Glomerular visceral epithelial cell (primary cell): ENCODE measurements around the gene KLC3.
"Not testable (repeated sequence)": the region's sequence is repeated elsewhere in the genome, so short reads cannot be mapped to it uniquely, and the experiment has no call there.

Experiments
- DNase-seq: peaks from one replicate; pipeline ENCODE4 v3.0.0-alpha.2; 2016; ENCODE audit errors: extremely low spot score

The KLC3 gene

GRCh38 chr19:45340232-45340898, at the start of gene KLC3:
Gene KLC3, plus strand, starts transcription at chr19:45340750. Its CDS starts 4,792 bp downstream, at chr19:45345542.
- DNase-seq: peak; percentile 49

DNA sequence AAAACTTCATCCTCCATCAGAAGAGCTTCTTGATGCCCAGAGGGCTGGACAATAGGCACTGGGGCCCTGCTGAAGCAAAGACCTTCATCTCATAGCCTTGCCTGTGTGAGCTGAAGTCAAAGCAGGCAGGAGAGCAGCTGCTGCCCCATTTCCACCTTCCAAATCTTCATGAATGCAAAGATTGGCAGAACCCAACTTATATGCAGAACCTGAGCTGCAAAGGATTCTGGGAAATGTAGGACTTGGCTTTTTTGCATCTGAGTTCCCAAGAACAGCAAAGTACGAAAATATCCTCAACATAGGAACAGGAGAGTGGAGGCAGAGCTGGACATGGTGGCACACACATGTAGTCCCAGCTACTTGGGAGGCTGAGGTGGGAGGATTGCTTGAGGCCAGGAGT, 48.7 kb upstream of the KLC3 start:
- no peak for DNase-seq

- DNase-seq: no peak
Observed at GRCh38 chr19:45293682-45294081, 46.9 kb upstream of the KLC3 start.

- DNase-seq: no peak
Observed at GRCh38 chr19:45294291-45295029, 46.1 kb upstream of the KLC3 start.

GRCh38 chr19:45295873-45296272, 44.7 kb upstream of the KLC3 start:
- DNase-seq: no peak

GRCh38 chr19:45296355-45296754, 44.2 kb upstream of the KLC3 start:
- no peak for DNase-seq

- DNase-seq: no peak
Observed at GRCh38 chr19:45297674-45298073, 42.9 kb upstream of the KLC3 start.

GRCh38 chr19:45298264-45298663, 42.3 kb upstream of the KLC3 start:
- DNase-seq: no peak

DNA sequence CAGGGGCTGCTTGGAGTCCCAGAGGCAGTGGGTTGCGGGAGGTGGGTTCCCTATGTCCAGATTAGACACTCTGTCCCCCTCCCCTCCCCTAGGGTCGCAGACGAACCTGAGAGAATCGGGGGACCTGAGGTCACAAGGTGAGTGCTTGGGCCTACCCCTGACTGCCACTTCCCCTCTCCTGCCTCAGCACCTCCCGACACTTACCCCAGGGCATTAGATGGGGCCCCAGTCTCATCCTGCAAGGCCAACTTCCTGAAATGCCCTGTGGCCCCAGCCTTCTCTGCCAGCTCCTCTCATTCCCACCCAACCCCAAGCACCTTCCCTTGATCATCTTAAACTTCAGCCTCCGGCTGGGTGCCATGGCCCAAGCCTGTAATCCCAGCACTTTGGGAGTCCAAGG, 40.8 kb upstream of the KLC3 start:
- no peak for DNase-seq

DNA sequence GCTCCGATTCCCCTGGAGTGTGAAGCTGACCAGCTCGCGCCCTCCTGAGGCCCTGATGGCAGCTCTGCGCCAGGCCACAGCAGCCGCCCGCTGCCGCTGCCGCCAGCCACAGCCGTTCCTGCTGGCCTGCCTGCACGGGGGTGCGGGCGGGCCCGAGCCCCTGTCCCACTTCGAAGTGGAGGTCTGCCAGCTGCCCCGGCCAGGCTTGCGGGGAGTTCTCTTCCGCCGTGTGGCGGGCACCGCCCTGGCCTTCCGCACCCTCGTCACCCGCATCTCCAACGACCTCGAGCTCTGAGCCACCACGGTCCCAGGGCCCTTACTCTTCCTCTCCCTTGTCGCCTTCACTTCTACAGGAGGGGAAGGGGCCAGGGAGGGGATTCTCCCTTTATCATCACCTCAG, 38.1 kb upstream of the KLC3 start:
- no peak for DNase-seq

DNA sequence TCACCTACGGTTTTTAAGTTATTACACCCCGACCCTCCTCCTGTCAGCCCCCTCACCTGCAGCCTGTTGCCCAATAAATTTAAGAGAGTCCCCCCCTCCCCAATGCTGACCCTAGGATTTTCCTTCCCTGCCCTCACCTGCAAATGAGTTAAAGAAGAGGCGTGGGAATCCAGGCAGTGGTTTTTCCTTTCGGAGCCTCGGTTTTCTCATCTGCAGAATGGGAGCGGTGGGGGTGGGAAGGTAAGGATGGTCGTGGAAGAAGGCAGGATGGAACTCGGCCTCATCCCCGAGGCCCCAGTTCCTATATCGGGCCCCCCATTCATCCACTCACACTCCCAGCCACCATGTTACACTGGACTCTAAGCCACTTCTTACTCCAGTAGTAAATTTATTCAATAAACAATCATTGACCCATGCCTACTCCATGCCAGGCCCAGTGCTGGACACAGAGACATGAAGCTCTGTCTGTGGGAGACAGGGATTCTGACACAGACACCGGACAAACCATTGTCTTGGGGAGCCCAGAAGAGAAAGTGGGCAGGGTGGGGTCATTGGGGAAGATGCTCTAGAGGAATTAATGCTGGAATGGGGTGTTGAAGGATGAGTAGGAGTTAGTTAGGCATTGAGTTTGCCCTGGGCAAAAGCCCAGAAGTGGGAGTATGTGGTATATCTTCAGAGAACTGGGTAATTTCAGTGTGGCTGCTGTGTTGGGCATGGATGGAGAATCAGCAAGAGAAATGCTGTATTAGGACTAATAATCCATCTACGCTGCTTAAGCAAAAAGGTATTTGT, 37.1 kb upstream of the KLC3 start:
- no peak for DNase-seq

- no peak for DNase-seq
Observed at GRCh38 chr19:45304141-45304926, 36.2 kb upstream of the KLC3 start.

- no peak for DNase-seq
Observed at GRCh38 chr19:45305007-45305406, 35.5 kb upstream of the KLC3 start.

DNA sequence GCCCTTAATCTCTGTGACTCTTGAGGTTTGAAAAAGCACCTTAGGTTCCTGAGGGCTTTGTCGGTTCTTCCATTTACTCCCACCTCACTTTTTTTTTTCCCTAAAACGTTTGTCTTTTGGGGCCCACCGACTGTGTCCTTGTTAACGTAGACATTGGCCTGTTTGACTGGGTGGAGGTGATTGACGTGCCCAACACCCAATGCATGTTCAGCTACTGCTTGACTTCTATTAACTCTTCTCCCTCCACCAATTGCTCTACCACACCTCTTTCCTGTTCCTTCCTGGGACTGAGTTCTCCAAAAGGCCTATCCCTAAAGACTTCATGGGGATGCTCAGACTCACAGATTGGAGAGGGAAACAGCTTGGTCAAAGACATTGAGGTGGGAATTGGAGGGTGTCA, 35.1 kb upstream of the KLC3 start:
- DNase-seq: no peak

DNA sequence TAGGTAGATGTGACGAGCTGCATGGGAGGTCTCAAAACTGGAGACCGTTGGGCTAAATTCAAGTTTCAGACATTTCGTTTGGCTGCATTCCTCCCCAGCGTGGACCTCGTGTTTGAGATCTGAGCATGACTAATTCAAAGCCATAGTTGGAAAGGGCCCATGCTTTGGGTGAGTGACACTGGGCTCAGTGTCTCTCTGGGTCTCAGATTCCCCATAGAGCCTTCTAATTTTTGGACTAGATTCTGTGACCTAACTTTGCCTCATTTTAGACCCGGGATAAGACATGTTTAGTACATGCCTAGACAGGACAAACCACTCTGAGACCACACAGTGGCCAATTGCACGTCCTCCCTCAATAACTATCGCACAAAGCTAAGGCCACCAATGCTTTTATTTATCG, 34.5 kb upstream of the KLC3 start:
- DNase-seq: no peak

GRCh38 chr19:45306518-45307027, 34.0 kb upstream of the KLC3 start:
- no peak for DNase-seq

DNA sequence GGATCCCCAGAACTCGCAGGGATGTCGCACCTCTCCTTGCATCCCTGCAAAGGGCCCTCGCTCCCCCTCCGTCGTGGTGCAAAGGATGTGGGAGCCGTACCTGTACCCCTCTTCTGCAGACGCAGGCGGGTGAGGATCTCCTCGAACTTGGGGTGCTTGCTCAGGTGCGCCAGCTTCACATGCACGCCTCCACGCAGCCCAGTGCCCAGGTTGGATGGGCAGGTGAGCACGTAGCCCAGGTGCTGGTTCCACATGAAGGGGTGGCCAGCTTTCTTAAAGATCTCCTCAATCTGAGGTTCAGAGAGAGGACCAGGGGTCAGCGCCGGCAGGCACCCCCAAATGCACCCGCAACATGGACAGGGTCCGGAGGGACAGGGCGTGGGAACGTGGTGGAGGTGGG, 33.2 kb upstream of the KLC3 start:
- DNase-seq: no peak

DNA sequence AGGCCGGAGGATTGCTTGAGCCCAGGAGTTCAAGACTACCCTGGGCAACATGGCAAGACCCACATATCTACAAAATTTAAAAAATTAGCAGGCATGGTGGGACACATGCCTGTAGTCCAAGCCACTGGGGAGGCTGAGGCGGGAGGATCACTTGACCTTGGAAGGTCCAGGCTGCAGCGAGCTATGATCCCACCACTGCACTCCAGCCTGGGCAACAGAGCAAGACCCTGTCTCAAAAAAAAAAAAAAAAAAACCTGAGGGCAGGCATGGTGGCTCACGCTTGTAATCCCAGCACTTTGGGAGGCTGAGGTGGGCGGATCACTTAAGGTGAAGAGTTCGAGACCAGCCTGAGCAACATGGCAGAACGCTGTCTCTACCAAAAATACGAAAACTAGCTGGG, 31.2 kb upstream of the KLC3 start:
- not testable (repeated sequence) for DNase-seq

DNA sequence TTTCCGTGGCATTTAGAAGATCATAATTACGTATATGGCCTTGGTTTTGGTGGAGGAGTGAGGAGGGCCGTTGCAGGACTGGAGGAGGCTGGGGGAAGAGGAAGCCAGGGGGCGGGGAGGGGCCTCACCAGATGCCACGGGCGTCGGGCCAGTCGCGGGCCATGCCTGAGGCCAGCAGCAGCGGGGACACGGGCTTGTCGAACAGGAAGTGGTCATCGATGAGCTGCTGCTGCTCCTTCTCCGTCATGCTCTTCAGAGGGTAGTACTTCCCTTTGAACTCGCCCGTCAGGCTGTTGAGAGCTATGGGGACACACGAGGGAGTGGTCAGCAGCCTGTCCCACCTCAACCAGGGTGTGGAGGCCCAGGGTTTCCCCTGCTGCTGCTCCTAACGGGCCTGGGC, 28.9 kb upstream of the KLC3 start:
- no peak for DNase-seq

DNA sequence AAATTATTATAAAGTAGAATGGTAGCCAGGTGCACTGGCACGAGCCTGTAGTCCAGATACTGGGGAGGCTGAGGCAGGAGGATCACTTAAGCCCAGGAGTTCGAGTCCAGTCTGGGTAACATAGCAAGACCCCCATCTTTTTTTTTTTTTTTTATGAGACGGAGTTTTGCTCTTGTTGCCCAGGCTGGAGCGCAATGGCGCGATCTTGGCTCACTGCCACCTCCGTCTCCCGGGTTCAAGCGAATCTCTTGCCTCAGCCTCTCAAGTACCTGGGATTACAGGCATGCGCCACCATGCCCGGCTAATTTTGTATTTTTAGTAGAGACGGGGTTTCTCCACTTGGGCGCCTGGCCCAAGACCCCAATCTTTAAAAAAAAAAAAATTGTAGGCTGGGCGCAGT, 28.3 kb upstream of the KLC3 start:
- not testable (repeated sequence) for DNase-seq

- DNase-seq: no peak
Observed at GRCh38 chr19:45314708-45315245, 25.8 kb upstream of the KLC3 start.
